PFSK-1 (cell line): ENCODE results near the gene IVD.

Experiments used
- POLR2AphosphoS5 ChIP-seq: IDR thresholded peaks from 2 replicates; pipeline ENCODE4 v1.6.1; 2012; ENCODE audit warnings: low read depth, mild to moderate bottlenecking, control low read depth, low read length, moderate library complexity
- REST ChIP-seq, 2 experiments: IDR thresholded peaks; 2 replicates each; pipeline versions ENCODE4 v1.6.1 to v1.8.0; 2011 to 2012; ENCODE audit warnings: low read depth in 2 of 2, low read length in 2 of 2, control low read depth in 1 of 2, inconsistent platforms in 1 of 2, mild to moderate bottlenecking in 1 of 2, moderate library complexity in 1 of 2; ENCODE audit not compliant: insufficient read depth in 1 of 2
- SIN3A ChIP-seq: IDR thresholded peaks from 2 replicates; pipeline ENCODE4 v1.6.1; 2012; ENCODE audit warnings: mild to moderate bottlenecking, low read length, moderate library complexity, borderline replicate concordance; ENCODE audit not compliant: insufficient read depth
- TAF1 ChIP-seq: IDR thresholded peaks from 2 replicates; pipeline ENCODE4 v1.6.1; 2012; ENCODE audit warnings: low read length, control low read depth, borderline replicate concordance; ENCODE audit not compliant: insufficient read depth

GRCh38 chr15:40355976-40356585, 49.5 kb upstream of the IVD start:
- TF ChIP-seq POLR2AphosphoS5 (no peak), REST (IDR thresholded peaks at IDR 0.05; ENCODE audit: insufficient read depth in 1 of 2, low read depth in 2 of 2, low read length in 2 of 2) (no peak), SIN3A (no peak), TAF1 (no peak)
